Naive thymus-derived CD4-positive, alpha-beta T cell (primary cell): ENCODE results near the gene HAL. TPM values are rescaled to one million over a fixed set of nuclear protein-coding genes. Genes with fewer than 3 reads are reported as not detected.

Experiments
- ATAC-seq: fragments of 150-1000 bp; cut with Tn5 transposase; 2 replicates; pipeline ENCODE4 v1.10.0; 2021; ENCODE audit warnings: mild to moderate bottlenecking, moderate library complexity
- CTCF ChIA-PET: fragments of 350-600 bp; sonication (Branson Sonifier 250); formaldehyde crosslinking; loops from one replicate; lab custom pipeline; 2021; ENCODE audit warnings: antibody characterized with exemption; lab: Charles Lee
- POLR2A ChIA-PET: fragments of 350-600 bp; sonication (Branson Sonifier 250); formaldehyde crosslinking; loops from one replicate; lab custom pipeline; 2021; ENCODE audit warnings: antibody characterized with exemption, inconsistent platforms; lab: Charles Lee
- DNase-seq, 9 donors: peaks; one replicate each; pipeline versions ENCODE4 v3.0.0 to v3.0.0-alpha.2; 2020 to 2022; ENCODE audit warnings: mixed read lengths in 1 of 9
- H3K27ac ChIP-seq: one replicate; pipeline ENCODE4 v1.7.0; 2013; ENCODE audit warnings: mild to moderate bottlenecking, low read depth, low read length, moderate library complexity
- H3K27me3 ChIP-seq, 2 donors: one replicate each; pipeline ENCODE4 v1.7.0; 2013; ENCODE audit warnings: low read length in 2 of 2, mild to moderate bottlenecking in 2 of 2, moderate library complexity in 2 of 2; ENCODE audit not compliant: control insufficient read depth in 2 of 2, insufficient read depth in 2 of 2
- H3K36me3 ChIP-seq, 3 experiments: 1 replicate in 2 of 3; 2 replicates in 1 of 3; pipeline ENCODE4 v1.7.0; 2013; ENCODE audit warnings: low read length in 3 of 3, mild to moderate bottlenecking in 3 of 3, moderate library complexity in 1 of 3; ENCODE audit not compliant: insufficient read depth in 3 of 3, control insufficient read depth in 2 of 3
- H3K4me1 ChIP-seq, 2 donors: one replicate each; pipeline ENCODE4 v1.7.0; 2013; ENCODE audit warnings: low read length in 2 of 2, mild to moderate bottlenecking in 2 of 2, moderate library complexity in 1 of 2; ENCODE audit not compliant: control insufficient read depth in 2 of 2, insufficient read depth in 2 of 2
- H3K4me3 ChIP-seq: 2 replicates; pipeline ENCODE4 v1.7.0; 2013; ENCODE audit warnings: mild to moderate bottlenecking, low read length
- H3K9me3 ChIP-seq, 3 experiments: 1 replicate in 2 of 3; 2 replicates in 1 of 3; pipeline ENCODE4 v1.7.0; 2013; ENCODE audit warnings: low read length in 3 of 3; ENCODE audit not compliant: control insufficient read depth in 2 of 3
- H3K27ac Mint-ChIP-seq, 9 donors: one replicate each; pipeline ENCODE4 v1.8.0; 2020 to 2022; ENCODE audit warnings: mixed read lengths in 9 of 9, mild to moderate bottlenecking in 8 of 9, moderate library complexity in 5 of 9, inconsistent platforms in 2 of 9
- H3K27me3 Mint-ChIP-seq, 5 donors: one replicate each; pipeline ENCODE4 v1.8.0; 2021 to 2022; ENCODE audit warnings: mixed read lengths in 5 of 5, mild to moderate bottlenecking in 1 of 5
- H3K36me3 Mint-ChIP-seq, 5 donors: one replicate each; pipeline ENCODE4 v1.8.0; 2020 to 2022; ENCODE audit warnings: mixed read lengths in 5 of 5, mild to moderate bottlenecking in 3 of 5, inconsistent platforms in 1 of 5
- H3K4me1 Mint-ChIP-seq, 7 donors: one replicate each; pipeline ENCODE4 v1.8.0; 2020 to 2022; ENCODE audit warnings: mixed read lengths in 7 of 7, mild to moderate bottlenecking in 3 of 7, inconsistent platforms in 1 of 7
- H3K4me3 Mint-ChIP-seq, 10 donors: one replicate each; pipeline ENCODE4 v1.8.0; 2020 to 2022; ENCODE audit warnings: mild to moderate bottlenecking in 10 of 10, mixed read lengths in 10 of 10, moderate library complexity in 6 of 10, inconsistent platforms in 2 of 10
- H3K9me3 Mint-ChIP-seq, 11 donors: one replicate each; pipeline ENCODE4 v1.8.0; 2020 to 2022; ENCODE audit warnings: mixed read lengths in 11 of 11, mild to moderate bottlenecking in 4 of 11, inconsistent platforms in 1 of 11, moderate library complexity in 1 of 11
- intact Hi-C, 2 donors: fragments of 100-400 bp; cut with micrococcal nuclease; formaldehyde crosslinking; loops; one replicate each; pipeline ENCODE4 v1.15.1; 2023
- polyA plus RNA-seq, 2 donors: library from polyadenylated mRNA; unstranded; fragments of 300-500 nt; fragmentation: Illumina TruSeq; gene quantifications; one replicate each; pipeline ENCODE4 v1.2.3, GENCODE V29; 2021
- total RNA-seq, 6 experiments: library from RNA in 5 of 6; stranded (reverse) in 5 of 6; gene quantifications; 1 replicate in 5 of 6; 2 replicates in 1 of 6; pipeline ENCODE4 v1.2.3 and lab custom pipeline; 2021 to 2026

HAL gene
- total and polyA plus RNA-seq, 7 experiments from 2014 or later = 0.24 to 7.0 (median 1.1) TPM; not detected in 2

- POLR2A ChIA-PET = interaction anchor here (0.5 kb wide), 1 partner anchor 176 kb away, joined by 4 read pairs; no protein-coding TSS in a partner anchor
- H3K4me1 Mint-ChIP-seq = peaks cover 0 to 13% (median 3%) of the 10 kb centered on the region in 7 donors
- intact Hi-C loops = loop anchor here (1.0 to 5.0 kb wide), 6 partner anchors 56 to 881 kb away; partner anchors contain the start of genes SNRPF (in 2 of the 2), AMDHD1 (in 1 of the 2) and CCDC38 (in 1 of the 2)
These were observed 2.6 kb upstream of the HAL start for GRCh38 chr12:95998611-95999286.

GRCh38 chr12:95997911-95998510, 1.9 kb upstream of the HAL start:
- DNase-seq (no peak), ATAC-seq (no peak)
- ChIA-PET CTCF (interaction anchor here (0.7 to 6.2 kb wide), 10 partner anchors 9 to 519 kb away, joined by 3 to 85 read pairs (median 4); no protein-coding TSS in a partner anchor), POLR2A (no interaction called here)
- Histone ChIP-seq H3K27ac (no peak overlapping the region), H3K36me3 (peaks cover 0 to 11% (median 0%) of the 10 kb centered on the region in 3 experiments), H3K4me3 (no peak overlapping the region), H3K4me1 (no peaks in the 10 kb centered on the region), H3K27me3 (no peaks in the 10 kb centered on the region), H3K9me3 (no peaks in the 10 kb centered on the region)
- Mint-ChIP-seq H3K27ac (no peak overlapping the region), H3K27me3 (peaks cover 0 to 2% (median 0%) of the 10 kb centered on the region in 5 donors), H3K9me3 (no peaks in the 10 kb centered on the region), H3K36me3 (peaks cover 4 to 18% (median 8%) of the 10 kb centered on the region in 5 donors), H3K4me3 (no peak overlapping the region), H3K4me1 (peaks cover 0 to 13% (median 3%) of the 10 kb centered on the region in 7 donors)
- intact Hi-C loops = loop anchor here (1.0 to 5.0 kb wide), 6 partner anchors 55 to 881 kb away; partner anchors contain the start of genes SNRPF (in 2 of the 2), AMDHD1 (in 1 of the 2) and CCDC38 (in 1 of the 2)

More at GRCh38 chr12:95998611-95999286, 2.6 kb upstream of the HAL start:
- Mint-ChIP-seq H3K4me3 (peak overlapping the region in 1 of 10 donors; percentile 11), H3K36me3 (peaks cover 4 to 16% (median 8%) of the 10 kb centered on the region in 5 donors), H3K27ac (peak overlapping the region in 5 of 9 donors; percentile 2 to 68 (median 16)), H3K27me3 (no peaks in the 10 kb centered on the region), H3K9me3 (no peaks in the 10 kb centered on the region)
- Histone ChIP-seq H3K4me1 (no peaks in the 10 kb centered on the region), H3K4me3 (no peak overlapping the region), H3K9me3 (no peaks in the 10 kb centered on the region), H3K27me3 (no peaks in the 10 kb centered on the region), H3K27ac (no peak overlapping the region), H3K36me3 (peaks cover 0 to 15% (median 0%) of the 10 kb centered on the region in 3 experiments)
- DNase-seq = peak in 7 of 9 donors; percentile 44 to 69 (median 58)
- ATAC-seq = peak; percentile 96
- CTCF ChIA-PET = interaction anchor here (0.7 to 6.2 kb wide), 12 partner anchors 8 to 518 kb away, joined by 3 to 85 read pairs (median 4); no protein-coding TSS in a partner anchor

GRCh38 chr12:95997276-95997675, 1.1 kb upstream of the HAL start:
- Histone ChIP-seq H3K27ac (no peak overlapping the region), H3K27me3 (no peaks in the 10 kb centered on the region), H3K36me3 (peaks cover 0 to 8% (median 0%) of the 10 kb centered on the region in 3 experiments), H3K9me3 (no peaks in the 10 kb centered on the region), H3K4me3 (no peak overlapping the region), H3K4me1 (no peaks in the 10 kb centered on the region)
- peaks cover 0 to 3% (median 0%) of the 10 kb centered on the region in 5 donors for H3K27me3 Mint-ChIP-seq
- H3K4me1 Mint-ChIP-seq = peaks cover 0 to 13% (median 3%) of the 10 kb centered on the region in 7 donors
- peak overlapping the region in 1 of 9 donors; percentile 24 for H3K27ac Mint-ChIP-seq
- CTCF ChIA-PET = interaction anchor here (0.5 to 6.2 kb wide), 3 partner anchors 10 to 79 kb away, joined by 3 to 85 read pairs (median 3); no protein-coding TSS in a partner anchor
- intact Hi-C loops = loop anchor here in 1 of 2 donors (5.0 kb wide), 1 partner anchor 140 kb away; the partner anchor contains the start of gene SNRPF
- DNase-seq (no peak), ATAC-seq (no peak)
- no peak overlapping the region for H3K4me3 Mint-ChIP-seq
- POLR2A ChIA-PET = no interaction called here
- peaks cover 4 to 12% (median 8%) of the 10 kb centered on the region in 5 donors for H3K36me3 Mint-ChIP-seq
- no peaks in the 10 kb centered on the region for H3K9me3 Mint-ChIP-seq

- no peak overlapping the region for H3K4me3 ChIP-seq
- Mint-ChIP-seq H3K27me3 (peaks cover 0 to 7% (median 0%) of the 10 kb centered on the region in 5 donors), H3K9me3 (no peaks in the 10 kb centered on the region), H3K4me1 (peaks cover 0 to 13% (median 3%) of the 10 kb centered on the region in 7 donors), H3K36me3 (peaks cover 3 to 12% (median 6%) of the 10 kb centered on the region in 5 donors), H3K4me3 (no peak overlapping the region), H3K27ac (peak overlapping the region in 1 of 9 donors; percentile 26)
- ChIA-PET CTCF (interaction anchor here (6.2 kb wide), 1 partner anchor 77 kb away, joined by 85 read pairs; no protein-coding TSS in a partner anchor), POLR2A (no interaction called here)
- no peaks in the 10 kb centered on the region for H3K9me3 ChIP-seq
- no peaks in the 10 kb centered on the region for H3K4me1 ChIP-seq
- no peak for DNase-seq
- ATAC-seq = peak; percentile 15
- no peaks in the 10 kb centered on the region for H3K27me3 ChIP-seq
- H3K27ac ChIP-seq = no peak overlapping the region
- intact Hi-C loops = loop anchor here in 1 of 2 donors (5.0 kb wide), 1 partner anchor 138 kb away; the partner anchor contains the start of gene SNRPF
- no peaks in the 10 kb centered on the region for H3K36me3 ChIP-seq
These were observed 709 bp downstream of the HAL start for GRCh38 chr12:95995238-95996031.

GRCh38 chr12:95994476-95994875, 1.7 kb downstream of the HAL start:
- no peaks in the 10 kb centered on the region for H3K36me3 ChIP-seq
- no peak overlapping the region for H3K4me3 Mint-ChIP-seq
- no peaks in the 10 kb centered on the region for H3K9me3 Mint-ChIP-seq
- intact Hi-C loops = no loop called here
- H3K27ac ChIP-seq = no peak overlapping the region
- ATAC-seq = no peak
- peaks cover 0 to 8% (median 4%) of the 10 kb centered on the region in 5 donors for H3K36me3 Mint-ChIP-seq
- no peaks in the 10 kb centered on the region for H3K4me1 ChIP-seq
- H3K27ac Mint-ChIP-seq = no peak overlapping the region
- H3K27me3 Mint-ChIP-seq = peaks cover 0 to 7% (median 0%) of the 10 kb centered on the region in 5 donors
- DNase-seq = no peak
- CTCF ChIA-PET = interaction anchor here (1.7 kb wide), 1 partner anchor 76 kb away, joined by 8 read pairs; no protein-coding TSS in a partner anchor
- H3K4me1 Mint-ChIP-seq = peaks cover 0 to 11% (median 3%) of the 10 kb centered on the region in 7 donors
- no peaks in the 10 kb centered on the region for H3K27me3 ChIP-seq
- POLR2A ChIA-PET = no interaction called here
- H3K9me3 ChIP-seq = no peaks in the 10 kb centered on the region
- H3K4me3 ChIP-seq = no peak overlapping the region
